T follicular helper cell (primary cell): ENCODE measurements around the gene HLCS.

Source experiments
- DNase-seq: peaks from one replicate; pipeline ENCODE4 v3.0.0-alpha.2; 2020; ENCODE audit warnings: low read depth

Gene HLCS

GRCh38 chr21:36704958-36705678, 261.4 kb downstream of the HLCS start:
- no peak for DNase-seq

- no peak for DNase-seq
These were observed 262.1 kb downstream of the HLCS start for GRCh38 chr21:36704281-36704957.

GRCh38 chr21:36703626-36704280, 262.7 kb downstream of the HLCS start:
- DNase-seq: no peak

GRCh38 chr21:36703123-36703522, 263.3 kb downstream of the HLCS start:
- no peak for DNase-seq

GRCh38 chr21:36702622-36702968, 263.9 kb downstream of the HLCS start:
- DNase-seq: no peak

GRCh38 chr21:36701756-36702621, 264.5 kb downstream of the HLCS start:
- DNase-seq: no peak

- no peak for DNase-seq
These were observed 265.3 kb downstream of the HLCS start for GRCh38 chr21:36700971-36701755.
